Hepatocyte (in vitro differentiated cells): ENCODE measurements around the gene NCAPD2. TPM values are rescaled to one million over a fixed set of nuclear protein-coding genes. Genes with fewer than 3 reads are reported as not detected.

Source experiments
- DNase-seq: peaks from one replicate; pipeline ENCODE4 v3.0.0-alpha.2; 2016; ENCODE audit warnings: low spot score
- H2AFZ ChIP-seq: fragments of 200-600 bp; sonication (generic); 2 replicates; pipeline ENCODE4 v1.6.0; 2016; ENCODE audit warnings: antibody characterized with exemption, mild to moderate bottlenecking
- H3K27ac ChIP-seq: fragments of 200-600 bp; sonication (generic); 2 replicates; pipeline ENCODE4 v1.5.1; 2016; ENCODE audit warnings: mild to moderate bottlenecking
- H3K27me3 ChIP-seq: fragments of 200-600 bp; sonication (generic); 2 replicates; pipeline ENCODE4 v1.6.1; 2016
- H3K36me3 ChIP-seq: fragments of 200-600 bp; sonication (generic); replicated peaks from 2 replicates; pipeline ENCODE4 v1.5.1; 2016; ENCODE audit warnings: low read depth; ENCODE audit not compliant: insufficient read depth
- H3K4me1 ChIP-seq: fragments of 200-600 bp; sonication (generic); 2 replicates; pipeline ENCODE4 v1.5.1; 2016; ENCODE audit warnings: mild to moderate bottlenecking, moderate library complexity; ENCODE audit not compliant: insufficient read depth
- H3K4me2 ChIP-seq: fragments of 200-600 bp; sonication (generic); 2 replicates; pipeline ENCODE4 v1.6.0; 2016
- H3K4me3 ChIP-seq: fragments of 200-600 bp; sonication (generic); 2 replicates; pipeline ENCODE4 v1.5.1; 2016; ENCODE audit warnings: mild to moderate bottlenecking
- H3K79me2 ChIP-seq: fragments of 200-600 bp; sonication (generic); 2 replicates; pipeline ENCODE4 v1.6.0; 2017; ENCODE audit warnings: mild to moderate bottlenecking
- H3K9me2 ChIP-seq: fragments of 200-600 bp; sonication (generic); replicated peaks from 2 replicates; pipeline ENCODE4 v1.6.0; 2017; ENCODE audit warnings: mild to moderate bottlenecking; ENCODE audit not compliant: insufficient read depth
- H3K9me3 ChIP-seq: fragments of 200-600 bp; sonication (generic); 2 replicates; pipeline ENCODE4 v1.5.1; 2016; ENCODE audit warnings: low read depth, mild to moderate bottlenecking
- H4K20me1 ChIP-seq: fragments of 200-600 bp; sonication (generic); 2 replicates; pipeline ENCODE4 v1.6.0; 2016; ENCODE audit warnings: mild to moderate bottlenecking; ENCODE audit not compliant: insufficient read depth, poor library complexity, severe bottlenecking
- EZH2 ChIP-seq: fragments of 200-600 bp; sonication (generic); IDR thresholded peaks from 2 replicates; pipeline ENCODE4 v1.6.1; 2016; ENCODE audit warnings: antibody characterized with exemption, mild to moderate bottlenecking, borderline replicate concordance
- EZH2phosphoT487 ChIP-seq: fragments of 200-600 bp; sonication (generic); IDR thresholded peaks from one replicate; pipeline ENCODE4 v1.6.1; 2018; ENCODE audit warnings: antibody characterized with exemption, mild to moderate bottlenecking, low read depth, moderate library complexity; ENCODE audit not compliant: unreplicated experiment, severe bottlenecking
- WGBS: methylation state at CpG from one replicate; pipeline ENCODE4 v1.1.6; 2016; ENCODE audit warnings: low lambda C conversion rate; ENCODE audit errors: missing lambda C conversion rate; 5-methylcytosine and 5-hydroxymethylcytosine counted together
- polyA plus RNA-seq: library from polyadenylated mRNA; unstranded; fragments of >200 nt; fragmentation: Nextera tagmentation; extraction: Ambion mirVana; gene quantifications from 2 replicates; pipeline ENCODE4 v1.2.1, GENCODE V29; 2016
- total RNA-seq: library from RNA; depleted of rRNA; stranded (reverse); fragments of >200 nt; gene quantifications from 2 replicates; pipeline ENCODE4 v1.2.3, GENCODE V29; 2014
- TF ChIP-seq, protein P1 (sequence below): fragments of 200-600 bp; sonication (generic); IDR thresholded peaks from 2 replicates; pipeline ENCODE4 v1.5.1; 2016; ENCODE audit warnings: antibody characterized with exemption, mild to moderate bottlenecking; ENCODE audit not compliant: poor library complexity

The NCAPD2 gene
- total and polyA plus RNA-seq, 2 experiments from 2014 or later, result 13.7 to 26.7 TPM

DNA sequence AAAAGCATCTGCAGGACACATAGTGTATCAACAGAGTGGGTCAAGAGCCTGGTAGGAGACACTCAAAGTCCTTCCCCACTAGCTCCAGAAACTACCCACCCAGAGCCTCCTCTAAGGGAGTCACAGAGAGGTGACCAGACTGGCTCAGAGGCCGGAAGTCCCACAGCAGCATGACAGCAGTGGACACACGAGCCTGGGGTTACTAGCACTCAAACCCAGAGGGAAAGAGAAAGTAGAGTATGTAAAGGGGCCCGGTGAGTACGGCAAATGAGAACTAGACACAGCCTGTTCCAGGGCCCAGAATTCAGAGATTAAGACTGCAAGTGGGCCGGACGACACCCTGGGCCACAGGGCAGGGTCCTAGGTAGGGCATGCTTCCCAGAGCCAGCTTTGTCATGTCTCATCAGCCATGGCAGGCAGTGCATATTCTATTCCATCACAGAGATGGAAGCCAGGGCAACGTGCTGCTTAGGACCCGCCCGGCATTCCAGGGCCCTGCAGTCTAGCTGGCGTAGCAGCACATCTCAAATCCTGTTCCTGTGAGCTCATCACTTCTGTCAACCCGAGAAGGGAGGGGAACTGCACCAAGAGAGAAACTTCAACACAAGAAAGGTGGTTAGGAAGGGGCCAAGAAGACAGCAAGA, 57.7 kb downstream of the NCAPD2 start:
- no peak for DNase-seq
- TF ChIP-seq, protein P1, sequence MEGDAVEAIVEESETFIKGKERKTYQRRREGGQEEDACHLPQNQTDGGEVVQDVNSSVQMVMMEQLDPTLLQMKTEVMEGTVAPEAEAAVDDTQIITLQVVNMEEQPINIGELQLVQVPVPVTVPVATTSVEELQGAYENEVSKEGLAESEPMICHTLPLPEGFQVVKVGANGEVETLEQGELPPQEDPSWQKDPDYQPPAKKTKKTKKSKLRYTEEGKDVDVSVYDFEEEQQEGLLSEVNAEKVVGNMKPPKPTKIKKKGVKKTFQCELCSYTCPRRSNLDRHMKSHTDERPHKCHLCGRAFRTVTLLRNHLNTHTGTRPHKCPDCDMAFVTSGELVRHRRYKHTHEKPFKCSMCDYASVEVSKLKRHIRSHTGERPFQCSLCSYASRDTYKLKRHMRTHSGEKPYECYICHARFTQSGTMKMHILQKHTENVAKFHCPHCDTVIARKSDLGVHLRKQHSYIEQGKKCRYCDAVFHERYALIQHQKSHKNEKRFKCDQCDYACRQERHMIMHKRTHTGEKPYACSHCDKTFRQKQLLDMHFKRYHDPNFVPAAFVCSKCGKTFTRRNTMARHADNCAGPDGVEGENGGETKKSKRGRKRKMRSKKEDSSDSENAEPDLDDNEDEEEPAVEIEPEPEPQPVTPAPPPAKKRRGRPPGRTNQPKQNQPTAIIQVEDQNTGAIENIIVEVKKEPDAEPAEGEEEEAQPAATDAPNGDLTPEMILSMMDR, result no peak
- TF ChIP-seq EZH2, result no peak
- TF ChIP-seq EZH2phosphoT487, result no peak
- Histone ChIP-seq H3K4me1 (peaks cover 14% of the 10 kb centered on the region), H3K79me2 (peaks cover 16% of the 10 kb centered on the region), H3K27me3 (no peaks in the 10 kb centered on the region), H3K9me3 (no peaks in the 10 kb centered on the region), H2AFZ (no peak overlapping the region), H4K20me1 (peaks cover 8% of the 10 kb centered on the region), H3K27ac (peak overlapping the region; percentile 75), H3K4me2 (peak overlapping the region; percentile 29), H3K36me3 (no peaks in the 10 kb centered on the region), H3K9me2 (no peaks in the 10 kb centered on the region), H3K4me3 (no peak overlapping the region)
- WGBS, result 80% methylated on average over 11 of the region's 11 CpGs

DNA sequence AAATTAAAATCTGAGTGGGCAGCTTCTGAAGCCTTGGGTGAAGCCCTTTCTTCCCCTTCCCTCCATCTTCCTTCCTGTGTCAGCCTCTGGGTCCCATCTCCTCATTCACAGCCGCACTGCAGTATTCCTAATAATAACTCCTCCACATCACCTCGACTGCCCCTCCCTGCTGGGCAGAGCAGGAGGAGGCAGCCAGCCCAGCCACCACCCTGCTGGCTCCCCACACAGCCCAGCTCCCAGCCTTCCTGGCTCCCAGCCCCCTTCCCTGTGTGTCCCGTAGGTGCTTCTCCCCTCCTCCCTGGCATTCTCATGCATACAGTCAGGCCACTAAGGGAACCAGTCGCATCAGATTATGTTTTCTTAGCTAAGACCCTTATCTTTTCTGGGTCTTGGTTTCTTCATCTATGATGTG, 58.2 kb downstream of the NCAPD2 start:
- peaks cover 14% of the 10 kb centered on the region for H3K4me1 ChIP-seq
- DNase-seq, result no peak

DNA sequence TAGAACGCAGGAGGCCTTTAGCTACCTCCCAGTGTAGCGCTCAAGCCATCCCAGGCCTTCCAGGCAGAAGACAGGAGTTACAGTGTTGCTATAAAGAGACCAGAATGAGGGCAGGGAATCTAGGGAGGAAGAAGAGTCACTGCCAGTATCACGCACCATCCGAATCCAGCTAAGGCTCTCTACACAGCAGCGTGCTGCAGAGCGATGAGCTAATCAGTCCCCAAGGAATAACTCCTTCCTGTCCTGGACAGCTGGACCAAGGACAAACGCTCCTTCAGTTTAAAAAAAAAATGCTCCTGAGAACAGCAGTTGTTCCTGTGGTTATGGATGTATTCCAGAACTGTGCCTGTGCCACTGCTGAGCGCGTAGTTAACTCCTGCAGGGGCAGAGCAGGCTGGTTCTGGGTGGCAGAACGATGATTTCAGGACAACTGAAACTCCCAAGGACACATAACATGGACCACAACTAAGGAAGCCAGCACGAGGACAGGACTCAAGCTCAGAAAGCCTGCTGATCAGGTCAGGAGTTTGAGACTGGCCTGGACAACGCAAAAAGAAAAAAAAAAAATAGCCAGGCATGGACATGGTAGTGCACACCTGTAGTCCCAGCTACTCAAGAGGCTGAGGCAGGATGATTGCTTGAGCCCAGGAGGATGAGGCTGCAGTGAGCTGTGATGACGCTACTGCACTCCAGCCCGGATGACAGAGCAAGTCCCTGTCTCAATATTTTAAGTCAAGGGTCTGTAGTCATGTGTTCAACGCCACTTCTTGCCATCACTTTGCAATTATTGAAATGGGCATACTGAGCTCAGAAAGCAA, 59.4 kb downstream of the NCAPD2 start:
- H2AFZ ChIP-seq, result no peak overlapping the region
- H3K9me3 ChIP-seq, result no peaks in the 10 kb centered on the region
- no peaks in the 10 kb centered on the region for H3K9me2 ChIP-seq
- peaks cover 16% of the 10 kb centered on the region for H3K79me2 ChIP-seq
- WGBS, result 79% methylated on average over 15 of the region's 15 CpGs
- H3K4me1 ChIP-seq, result peaks cover 14% of the 10 kb centered on the region
- no peaks in the 10 kb centered on the region for H3K27me3 ChIP-seq
- TF ChIP-seq EZH2, result no peak
- TF ChIP-seq EZH2phosphoT487, result no peak
- TF ChIP-seq, protein P1, result no peak
- no peak overlapping the region for H3K4me3 ChIP-seq
- no peaks in the 10 kb centered on the region for H3K36me3 ChIP-seq
- H4K20me1 ChIP-seq, result peaks cover 8% of the 10 kb centered on the region
- peak overlapping the region; percentile 92 for H3K4me2 ChIP-seq
- no peak for DNase-seq
- H3K27ac ChIP-seq, result peak overlapping the region; percentile 75

More for the DNA sequence above, 58.2 kb downstream of the NCAPD2 start:
- 70% methylated on average over 4 of the region's 4 CpGs for WGBS
- H4K20me1 ChIP-seq, result peaks cover 8% of the 10 kb centered on the region
- H3K27me3 ChIP-seq, result no peaks in the 10 kb centered on the region
- no peaks in the 10 kb centered on the region for H3K9me2 ChIP-seq
- H3K79me2 ChIP-seq, result peaks cover 16% of the 10 kb centered on the region
- H3K36me3 ChIP-seq, result no peaks in the 10 kb centered on the region
- H3K4me3 ChIP-seq, result no peak overlapping the region
- H3K4me2 ChIP-seq, result peak overlapping the region; percentile 92
- H2AFZ ChIP-seq, result no peak overlapping the region
- no peaks in the 10 kb centered on the region for H3K9me3 ChIP-seq
- peak overlapping the region; percentile 75 for H3K27ac ChIP-seq
- TF ChIP-seq EZH2 (no peak), EZH2phosphoT487 (no peak)
- TF ChIP-seq, protein P1, result no peak
